Hepatic stellate cell (primary cell): Measurements from ENCODE around the gene STX10.

Experiments used
- DNase-seq: peaks from one replicate; pipeline ENCODE4 v3.0.0; 2011; ENCODE audit warnings: low spot score

Gene STX10

DNA sequence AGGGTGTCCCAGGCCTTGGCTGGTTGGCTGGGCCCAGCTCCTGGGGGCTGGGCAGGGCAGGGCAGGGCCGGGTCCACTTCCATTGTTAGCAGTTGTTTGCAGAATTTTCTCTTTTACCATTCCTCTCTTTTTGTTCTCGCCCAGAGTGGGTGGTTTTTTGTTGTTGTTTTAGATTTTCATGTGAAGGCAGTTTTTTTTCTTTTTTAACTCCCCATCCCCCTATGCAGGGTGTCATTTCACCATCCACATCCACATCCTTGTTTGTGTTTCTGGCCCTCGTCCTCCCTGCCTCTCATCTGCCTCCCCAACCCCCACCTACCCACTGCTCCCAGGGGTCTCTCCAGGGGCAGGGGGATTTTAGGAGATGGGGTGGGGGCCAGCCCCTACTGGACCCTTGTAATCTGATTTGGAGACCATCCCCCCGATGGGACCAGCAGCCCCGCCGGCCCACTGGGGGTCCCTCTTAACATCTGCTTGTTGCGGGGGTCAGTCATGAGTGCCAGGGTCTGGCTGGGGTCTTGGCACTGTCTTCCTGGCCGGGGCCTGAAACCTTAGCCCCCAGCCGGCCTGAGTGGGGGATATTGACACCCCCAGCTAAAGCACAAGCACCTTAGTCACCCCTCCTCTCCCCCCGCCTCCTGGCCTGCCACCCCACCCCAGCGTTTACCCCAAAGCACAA is 10.4 kb downstream of the STX10 start:
- no peak for DNase-seq

DNA sequence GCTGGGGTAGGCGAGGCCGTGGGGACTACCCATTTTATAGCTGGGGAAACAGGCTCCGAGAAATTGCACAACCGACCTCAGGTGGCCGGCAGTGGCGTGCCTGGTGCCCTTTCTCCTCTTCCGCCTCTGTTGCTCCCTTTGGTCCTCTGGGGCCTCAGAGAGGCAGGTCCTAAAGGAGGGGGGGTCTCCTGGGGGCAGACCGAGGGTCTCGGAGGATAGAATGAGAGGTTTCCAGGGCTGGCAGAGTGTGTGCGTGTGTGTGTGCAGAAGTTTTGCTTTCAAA is 11.3 kb downstream of the STX10 start:
- no peak for DNase-seq

- no peak for DNase-seq
Measured at GRCh38 chr19:13138171-13138915, 11.8 kb downstream of the STX10 start.

DNA sequence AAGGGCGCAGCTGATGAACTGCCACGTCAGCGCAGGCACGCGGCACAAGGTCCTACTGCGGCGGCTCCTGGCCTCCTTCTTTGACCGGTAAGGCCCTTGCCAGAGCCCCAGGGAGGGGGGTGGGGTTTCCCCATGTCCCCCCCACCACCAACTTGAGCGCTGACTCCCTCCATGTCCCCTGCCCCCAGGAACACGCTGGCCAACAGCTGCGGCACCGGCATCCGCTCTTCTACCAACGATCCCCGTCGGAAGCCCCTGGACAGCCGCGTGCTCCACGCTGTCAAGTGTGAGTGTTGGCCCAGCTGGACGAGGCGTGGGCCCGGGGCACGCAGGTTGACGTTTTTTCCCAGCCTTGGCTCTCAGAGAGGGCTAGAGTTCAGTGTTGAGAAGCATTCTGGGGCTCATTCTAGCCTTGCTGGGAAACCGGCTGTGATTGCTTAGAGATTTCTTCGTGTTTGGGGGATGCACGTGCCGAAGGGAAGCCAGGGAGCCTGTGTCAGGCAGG is 12.8 kb downstream of the STX10 start:
- DNase-seq = no peak

DNA sequence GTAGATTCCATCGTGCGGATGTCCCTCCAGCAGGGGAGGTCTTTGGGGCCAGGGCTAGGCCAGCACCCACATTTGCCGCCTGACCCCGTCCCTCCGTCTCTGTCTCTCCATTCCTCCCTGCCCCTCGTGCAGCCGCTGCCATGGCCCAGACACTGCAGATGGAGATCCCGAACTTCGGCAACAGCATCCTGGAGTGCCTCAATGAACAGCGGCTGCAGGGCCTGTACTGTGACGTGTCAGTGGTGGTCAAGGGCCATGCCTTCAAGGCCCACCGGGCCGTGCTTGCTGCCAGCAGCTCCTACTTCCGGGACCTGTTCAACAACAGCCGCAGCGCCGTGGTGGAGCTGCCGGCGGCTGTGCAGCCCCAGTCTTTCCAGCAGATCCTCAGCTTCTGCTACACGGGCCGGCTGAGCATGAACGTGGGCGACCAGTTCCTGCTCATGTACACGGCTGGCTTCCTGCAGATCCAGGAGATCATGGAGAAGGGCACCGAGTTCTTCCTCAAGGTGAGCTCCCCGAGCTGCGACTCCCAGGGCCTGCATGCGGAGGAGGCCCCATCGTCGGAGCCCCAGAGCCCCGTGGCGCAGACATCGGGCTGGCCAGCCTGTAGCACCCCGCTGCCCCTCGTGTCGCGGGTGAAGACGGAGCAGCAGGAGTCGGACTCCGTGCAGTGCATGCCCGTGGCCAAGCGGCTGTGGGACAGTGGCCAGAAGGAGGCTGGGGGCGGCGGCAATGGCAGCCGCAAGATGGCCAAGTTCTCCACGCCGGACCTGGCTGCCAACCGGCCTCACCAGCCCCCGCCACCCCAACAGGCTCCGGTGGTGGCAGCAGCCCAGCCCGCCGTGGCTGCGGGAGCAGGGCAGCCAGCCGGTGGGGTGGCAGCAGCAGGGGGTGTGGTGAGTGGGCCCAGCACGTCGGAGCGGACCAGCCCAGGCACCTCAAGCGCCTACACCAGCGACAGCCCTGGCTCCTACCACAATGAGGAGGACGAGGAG is 14.8 kb downstream of the STX10 start:
- no peak for DNase-seq

DNA sequence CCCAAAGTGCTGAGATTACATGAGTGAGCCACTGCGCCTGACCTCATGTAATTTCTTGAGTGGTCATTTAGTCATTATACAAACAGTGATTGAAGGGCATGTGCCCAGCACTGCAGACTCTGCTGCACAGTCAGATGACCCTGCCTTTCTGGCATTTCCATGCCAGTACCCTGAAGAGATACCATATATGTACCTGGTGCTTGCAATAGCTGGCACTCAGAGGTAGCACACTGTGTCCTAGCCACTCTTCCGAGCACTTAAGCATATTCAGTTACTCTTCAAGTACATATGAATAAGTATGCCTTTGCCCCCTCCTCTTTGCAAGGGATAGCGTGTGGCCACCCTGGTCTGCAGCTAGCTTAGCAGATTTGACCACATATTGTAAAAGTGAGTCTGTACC is 15.5 kb downstream of the STX10 start:
- DNase-seq = no peak

DNA sequence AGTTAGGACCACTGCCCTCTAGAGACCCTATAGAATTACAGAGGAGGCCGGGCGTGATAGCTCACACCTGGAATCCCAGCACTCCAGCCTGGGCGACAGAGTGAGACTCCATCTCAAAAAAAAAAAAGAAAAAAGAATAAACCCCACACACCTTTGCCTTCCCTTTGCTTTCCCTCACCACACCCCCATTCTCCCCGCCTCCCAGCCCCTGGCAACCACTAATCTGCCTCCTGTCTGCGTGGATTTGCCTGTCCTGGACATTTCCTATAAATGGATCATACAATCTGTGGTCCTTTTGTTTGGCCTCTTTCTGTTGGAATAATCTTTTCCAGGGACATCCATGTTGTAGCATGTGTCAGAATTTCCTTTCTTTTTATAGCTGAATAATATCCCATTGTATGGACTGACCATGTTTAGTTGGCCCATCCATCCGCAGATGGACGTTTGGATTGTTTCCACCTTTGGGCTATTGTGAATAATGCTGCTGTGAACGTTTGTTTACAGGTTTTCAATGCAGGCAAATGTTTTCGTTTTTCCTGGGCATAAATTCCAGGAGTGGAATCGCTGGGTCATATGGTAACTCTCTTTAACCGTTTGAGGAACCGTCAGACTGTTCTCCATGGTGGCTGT is 16.8 kb downstream of the STX10 start:
- no peak for DNase-seq

- no peak for DNase-seq
Measured at GRCh38 chr19:13132471-13133180, 17.5 kb downstream of the STX10 start.

GRCh38 chr19:13130886-13131490 is 19.2 kb downstream of the STX10 start:
- no peak for DNase-seq

- no peak for DNase-seq
Measured at GRCh38 chr19:13129384-13129783, 20.8 kb downstream of the STX10 start.

- DNase-seq = no peak
Measured at GRCh38 chr19:13128583-13128982, 21.6 kb downstream of the STX10 start.

- DNase-seq = no peak
Measured at GRCh38 chr19:13127811-13128575, 22.2 kb downstream of the STX10 start.

- no peak for DNase-seq
Measured at GRCh38 chr19:13127051-13127450, 23.1 kb downstream of the STX10 start.

DNA sequence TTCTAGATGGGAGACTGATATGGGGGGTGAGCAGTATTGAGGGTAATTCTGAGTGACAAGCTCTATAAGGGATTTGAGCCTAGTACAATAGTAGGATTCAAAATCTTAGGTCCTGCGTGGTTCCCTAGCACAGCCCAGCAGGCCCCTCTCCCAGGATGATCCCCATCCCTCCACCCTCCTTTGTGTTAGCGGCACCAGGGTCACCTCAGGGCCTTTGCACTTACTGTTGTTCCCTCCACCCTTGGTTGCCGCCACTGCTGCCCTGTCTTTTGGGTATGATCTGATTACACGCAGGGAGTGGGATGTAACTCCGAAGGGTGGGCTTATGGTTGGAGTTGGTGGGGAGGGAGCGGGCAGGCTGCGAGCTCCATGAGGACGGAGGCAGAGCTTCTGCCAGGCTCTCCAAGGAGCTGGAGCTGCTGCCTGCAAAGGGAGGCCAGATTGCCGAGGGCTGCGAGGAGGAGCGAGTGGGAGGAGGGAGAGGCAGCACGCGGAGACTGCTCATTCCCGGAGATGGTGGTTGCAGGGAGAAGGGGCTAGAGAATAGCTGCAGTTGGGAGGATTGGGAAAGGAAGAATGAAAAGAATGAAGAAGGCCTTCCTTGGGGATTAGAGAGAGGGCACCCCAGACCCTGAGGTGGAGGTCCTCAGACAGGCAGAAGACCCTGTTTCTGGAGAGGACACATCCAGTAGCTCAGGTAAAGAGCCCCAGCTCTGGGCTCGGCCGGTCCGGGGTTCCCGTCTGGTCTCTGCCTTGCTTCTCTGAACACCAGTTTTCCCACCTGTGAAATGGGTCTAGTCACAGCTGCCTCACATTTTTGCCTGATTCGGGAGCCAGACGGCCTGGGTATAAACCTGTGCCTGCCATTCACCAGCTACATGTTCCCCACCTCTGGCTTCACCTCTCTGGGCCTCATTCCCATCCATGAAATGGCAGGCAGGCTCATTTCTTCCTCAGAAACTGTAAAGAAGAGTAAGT is 26.9 kb downstream of the STX10 start:
- DNase-seq = no peak

DNA sequence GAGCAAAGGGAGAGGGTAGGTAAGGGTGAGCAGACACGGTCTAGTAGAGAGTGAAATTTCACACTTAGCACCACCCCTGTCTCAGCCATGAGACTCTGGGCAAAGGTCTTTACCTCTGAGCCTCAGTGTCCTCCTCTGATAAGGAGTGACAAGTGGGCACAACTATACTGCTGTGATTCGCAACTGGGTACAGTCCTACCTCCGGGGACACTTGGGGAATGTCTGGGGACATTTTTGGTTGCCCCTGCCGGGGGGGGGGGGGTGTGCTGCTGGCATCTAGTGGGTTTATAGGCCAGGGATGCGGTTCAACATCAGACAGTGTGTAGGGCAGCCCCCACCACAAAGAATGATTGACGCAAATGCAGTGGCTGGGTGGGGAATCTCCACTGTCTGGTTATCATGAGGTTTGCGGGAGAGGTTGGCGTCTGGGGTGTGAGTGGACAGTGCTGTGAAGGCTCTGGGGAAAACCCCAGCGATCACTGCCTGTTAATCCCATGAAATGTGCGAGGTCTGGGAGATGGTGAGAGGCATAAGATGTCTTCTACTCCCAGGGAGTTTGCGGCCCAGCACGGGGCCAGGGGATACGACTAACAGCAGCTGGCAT is 27.8 kb downstream of the STX10 start:
- DNase-seq = no peak

GRCh38 chr19:13121551-13122274 is 28.5 kb downstream of the STX10 start:
- DNase-seq = no peak

- DNase-seq = peak; percentile 73
Measured at GRCh38 chr19:13120817-13121216, 29.4 kb downstream of the STX10 start.

GRCh38 chr19:13120031-13120430 is 30.1 kb downstream of the STX10 start:
- DNase-seq = no peak
